GM23338 (cell line): ENCODE data around the gene OXER1. TPM values are rescaled to one million over a fixed set of nuclear protein-coding genes. Genes with fewer than 3 reads are reported as not detected.

Experiments
- ATAC-seq: fragments of 200-7000 bp; cut with Tn5 transposase; 3 replicates; pipeline ENCODE4 v1.9.1; 2020
- DNase-seq: peaks from one replicate; pipeline ENCODE4 v3.0.0-alpha.2; 2015; ENCODE audit warnings: low spot score
- H2AFZ ChIP-seq: fragments of 200-600 bp; sonication (generic); 2 replicates; pipeline ENCODE4 v1.8.0; 2016; ENCODE audit warnings: antibody characterized with exemption, mild to moderate bottlenecking, moderate library complexity
- H3F3A ChIP-seq: fragments of 200-600 bp; sonication (generic); replicated peaks from 2 replicates; pipeline ENCODE4 v1.8.0; 2017; ENCODE audit warnings: antibody characterized with exemption, mixed run types, low read depth
- H3K27ac ChIP-seq: fragments of 200-600 bp; sonication (generic); 2 replicates; pipeline ENCODE4 v1.6.1; 2016; ENCODE audit warnings: low read depth
- H3K27me3 ChIP-seq: fragments of 200-600 bp; sonication (generic); 2 replicates; pipeline ENCODE4 v1.8.0; 2016; ENCODE audit warnings: mild to moderate bottlenecking, mixed run types, moderate library complexity; ENCODE audit not compliant: insufficient read depth
- H3K36me3 ChIP-seq: fragments of 200-600 bp; sonication (generic); 2 replicates; pipeline ENCODE4 v1.8.0; 2016; ENCODE audit warnings: mild to moderate bottlenecking; ENCODE audit not compliant: insufficient read depth
- H3K4me1 ChIP-seq: fragments of 200-600 bp; sonication (generic); 2 replicates; pipeline ENCODE4 v1.8.0; 2016; ENCODE audit warnings: mild to moderate bottlenecking, moderate library complexity; ENCODE audit not compliant: insufficient read depth
- H3K4me2 ChIP-seq: fragments of 200-600 bp; sonication (generic); 2 replicates; pipeline ENCODE4 v1.7.1; 2017; ENCODE audit warnings: mixed run types
- H3K4me3 ChIP-seq: fragments of 200-600 bp; sonication (generic); 2 replicates; pipeline ENCODE4 v1.6.1; 2016; ENCODE audit warnings: mixed run types
- H3K79me2 ChIP-seq: fragments of 200-600 bp; sonication (generic); replicated peaks from 2 replicates; pipeline ENCODE4 v1.8.0; 2017; ENCODE audit warnings: mild to moderate bottlenecking; ENCODE audit not compliant: insufficient read depth
- H3K9me2 ChIP-seq: fragments of 200-600 bp; sonication (generic); 2 replicates; pipeline ENCODE4 v1.8.0; 2017; ENCODE audit not compliant: insufficient read depth
- H4K20me1 ChIP-seq: fragments of 200-600 bp; sonication (generic); replicated peaks from 2 replicates; pipeline ENCODE4 v1.8.0; 2017; ENCODE audit warnings: mild to moderate bottlenecking; ENCODE audit not compliant: insufficient read depth
- H3K27ac Mint-ChIP-seq: 2 replicates; pipeline ENCODE4 v1.8.0; 2020; ENCODE audit warnings: inconsistent platforms, mild to moderate bottlenecking, moderate library complexity, mixed read lengths
- H3K27me3 Mint-ChIP-seq: 3 replicates; pipeline ENCODE4 v1.8.0; 2022; ENCODE audit warnings: low read depth, mild to moderate bottlenecking, moderate library complexity, mixed read lengths, inconsistent platforms; ENCODE audit not compliant: insufficient read depth, poor library complexity
- H3K36me3 Mint-ChIP-seq: 3 replicates; pipeline ENCODE4 v1.8.0; 2021; ENCODE audit warnings: low read depth, mild to moderate bottlenecking, inconsistent platforms, moderate library complexity, mixed read lengths
- H3K4me1 Mint-ChIP-seq: 3 replicates; pipeline ENCODE4 v1.8.0; 2020; ENCODE audit warnings: mild to moderate bottlenecking, inconsistent platforms, mixed read lengths
- H3K4me3 Mint-ChIP-seq: 3 replicates; pipeline ENCODE4 v1.8.0; 2021; ENCODE audit warnings: moderate library complexity, mild to moderate bottlenecking, inconsistent platforms, mixed read lengths
- H3K9me3 Mint-ChIP-seq: 3 replicates; pipeline ENCODE4 v1.8.0; 2020; ENCODE audit warnings: moderate library complexity, mild to moderate bottlenecking, inconsistent platforms, mixed read lengths
- CTCF ChIP-seq, 2 experiments: fragments of 200-600 bp in 1 of 2; sonication (generic) in 1 of 2; conservative IDR thresholded peaks; 2 replicates each; pipeline versions ENCODE4 v1.5.1 to v1.6.1; 2016 to 2017; ENCODE audit warnings: antibody characterized with exemption in 2 of 2, low read depth in 2 of 2, mild to moderate bottlenecking in 2 of 2, moderate library complexity in 1 of 2
- ETS1 ChIP-seq: IDR thresholded peaks from 2 replicates; pipeline ENCODE4 v1.6.1; 2016; ENCODE audit warnings: antibody characterized with exemption
- EZH2 ChIP-seq: fragments of 200-600 bp; sonication (generic); IDR thresholded peaks from one replicate; pipeline ENCODE4 v1.8.0; 2017; ENCODE audit warnings: antibody characterized with exemption, mild to moderate bottlenecking, low read depth; ENCODE audit not compliant: unreplicated experiment
- EZH2phosphoT487 ChIP-seq: fragments of 200-600 bp; sonication (generic); IDR thresholded peaks from one replicate; pipeline ENCODE4 v1.8.1; 2018; ENCODE audit warnings: antibody characterized with exemption; ENCODE audit not compliant: unreplicated experiment
- JUNB ChIP-seq: IDR thresholded peaks from one replicate; pipeline ENCODE4 v1.6.1; 2016; ENCODE audit warnings: antibody characterized with exemption; ENCODE audit not compliant: unreplicated experiment
- ZNF114 ChIP-seq: fragments of 250-450 bp; sonication (Bioruptor Pico); IDR thresholded peaks from 2 replicates; pipeline ENCODE4 v1.5.0; 2020; ENCODE audit warnings: mild to moderate bottlenecking, moderate library complexity
- polyA plus RNA-seq: library from polyadenylated mRNA; unstranded; fragments of >200 nt; fragmentation: Nextera tagmentation; extraction: Ambion mirVana; gene quantifications from 2 replicates; pipeline ENCODE4 v1.2.1, GENCODE V29; 2016
- total RNA-seq: library from RNA; depleted of rRNA; stranded (reverse); fragments of >200 nt; shearing (Covaris generic); gene quantifications from 2 replicates; pipeline ENCODE4 v1.2.3, GENCODE V29; 2014
- TF ChIP-seq, protein P1 (sequence below): fragments of 250-450 bp; sonication (Bioruptor Pico); IDR thresholded peaks from 2 replicates; pipeline ENCODE4 v1.5.0; 2020; ENCODE audit warnings: mild to moderate bottlenecking, moderate library complexity

OXER1 gene
- total and polyA plus RNA-seq, 2 experiments from 2014 or later = 0.69 to 1.5 TPM

- H3K4me3 Mint-ChIP-seq = no peak overlapping the region
- peaks cover 4% of the 10 kb centered on the region; the same call in 1 of the 2 replicates for H3F3A ChIP-seq
- TF ChIP-seq ETS1 (no peak), EZH2phosphoT487 (no peak), EZH2 (no peak), ZNF114 (no peak), CTCF (conservative IDR thresholded peaks at IDR 0.05; ENCODE audit: low read depth in 2 of 2) (no peak), JUNB (no peak)
- TF ChIP-seq, protein P1, sequence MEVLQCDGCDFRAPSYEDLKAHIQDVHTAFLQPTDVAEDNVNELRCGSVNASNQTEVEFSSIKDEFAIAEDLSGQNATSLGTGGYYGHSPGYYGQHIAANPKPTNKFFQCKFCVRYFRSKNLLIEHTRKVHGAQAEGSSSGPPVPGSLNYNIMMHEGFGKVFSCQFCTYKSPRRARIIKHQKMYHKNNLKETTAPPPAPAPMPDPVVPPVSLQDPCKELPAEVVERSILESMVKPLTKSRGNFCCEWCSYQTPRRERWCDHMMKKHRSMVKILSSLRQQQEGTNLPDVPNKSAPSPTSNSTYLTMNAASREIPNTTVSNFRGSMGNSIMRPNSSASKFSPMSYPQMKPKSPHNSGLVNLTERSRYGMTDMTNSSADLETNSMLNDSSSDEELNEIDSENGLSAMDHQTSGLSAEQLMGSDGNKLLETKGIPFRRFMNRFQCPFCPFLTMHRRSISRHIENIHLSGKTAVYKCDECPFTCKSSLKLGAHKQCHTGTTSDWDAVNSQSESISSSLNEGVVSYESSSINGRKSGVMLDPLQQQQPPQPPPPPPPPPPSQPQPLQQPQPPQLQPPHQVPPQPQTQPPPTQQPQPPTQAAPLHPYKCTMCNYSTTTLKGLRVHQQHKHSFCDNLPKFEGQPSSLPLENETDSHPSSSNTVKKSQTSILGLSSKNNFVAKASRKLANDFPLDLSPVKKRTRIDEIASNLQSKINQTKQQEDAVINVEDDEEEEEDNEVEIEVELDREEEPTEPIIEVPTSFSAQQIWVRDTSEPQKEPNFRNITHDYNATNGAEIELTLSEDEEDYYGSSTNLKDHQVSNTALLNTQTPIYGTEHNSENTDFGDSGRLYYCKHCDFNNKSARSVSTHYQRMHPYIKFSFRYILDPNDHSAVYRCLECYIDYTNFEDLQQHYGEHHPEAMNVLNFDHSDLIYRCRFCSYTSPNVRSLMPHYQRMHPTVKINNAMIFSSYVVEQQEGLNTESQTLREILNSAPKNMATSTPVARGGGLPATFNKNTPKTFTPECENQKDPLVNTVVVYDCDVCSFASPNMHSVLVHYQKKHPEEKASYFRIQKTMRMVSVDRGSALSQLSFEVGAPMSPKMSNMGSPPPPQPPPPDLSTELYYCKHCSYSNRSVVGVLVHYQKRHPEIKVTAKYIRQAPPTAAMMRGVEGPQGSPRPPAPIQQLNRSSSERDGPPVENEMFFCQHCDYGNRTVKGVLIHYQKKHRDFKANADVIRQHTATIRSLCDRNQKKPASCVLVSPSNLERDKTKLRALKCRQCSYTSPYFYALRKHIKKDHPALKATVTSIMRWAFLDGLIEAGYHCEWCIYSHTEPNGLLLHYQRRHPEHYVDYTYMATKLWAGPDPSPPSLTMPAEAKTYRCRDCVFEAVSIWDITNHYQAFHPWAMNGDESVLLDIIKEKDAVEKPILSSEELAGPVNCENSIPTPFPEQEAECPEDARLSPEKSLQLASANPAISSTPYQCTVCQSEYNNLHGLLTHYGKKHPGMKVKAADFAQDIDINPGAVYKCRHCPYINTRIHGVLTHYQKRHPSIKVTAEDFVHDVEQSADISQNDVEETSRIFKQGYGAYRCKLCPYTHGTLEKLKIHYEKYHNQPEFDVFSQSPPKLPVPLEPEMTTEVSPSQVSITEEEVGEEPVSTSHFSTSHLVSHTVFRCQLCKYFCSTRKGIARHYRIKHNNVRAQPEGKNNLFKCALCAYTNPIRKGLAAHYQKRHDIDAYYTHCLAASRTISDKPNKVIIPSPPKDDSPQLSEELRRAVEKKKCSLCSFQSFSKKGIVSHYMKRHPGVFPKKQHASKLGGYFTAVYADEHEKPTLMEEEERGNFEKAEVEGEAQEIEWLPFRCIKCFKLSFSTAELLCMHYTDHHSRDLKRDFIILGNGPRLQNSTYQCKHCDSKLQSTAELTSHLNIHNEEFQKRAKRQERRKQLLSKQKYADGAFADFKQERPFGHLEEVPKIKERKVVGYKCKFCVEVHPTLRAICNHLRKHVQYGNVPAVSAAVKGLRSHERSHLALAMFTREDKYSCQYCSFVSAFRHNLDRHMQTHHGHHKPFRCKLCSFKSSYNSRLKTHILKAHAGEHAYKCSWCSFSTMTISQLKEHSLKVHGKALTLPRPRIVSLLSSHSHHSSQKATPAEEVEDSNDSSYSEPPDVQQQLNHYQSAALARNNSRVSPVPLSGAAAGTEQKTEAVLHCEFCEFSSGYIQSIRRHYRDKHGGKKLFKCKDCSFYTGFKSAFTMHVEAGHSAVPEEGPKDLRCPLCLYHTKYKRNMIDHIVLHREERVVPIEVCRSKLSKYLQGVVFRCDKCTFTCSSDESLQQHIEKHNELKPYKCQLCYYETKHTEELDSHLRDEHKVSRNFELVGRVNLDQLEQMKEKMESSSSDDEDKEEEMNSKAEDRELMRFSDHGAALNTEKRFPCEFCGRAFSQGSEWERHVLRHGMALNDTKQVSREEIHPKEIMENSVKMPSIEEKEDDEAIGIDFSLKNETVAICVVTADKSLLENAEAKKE (CRISPR knock-in tag) = no peak
Measured at GRCh38 chr2:42788478-42788793, 24.5 kb upstream of the OXER1 start.

More at GRCh38 chr2:42788478-42788793, 24.5 kb upstream of the OXER1 start:
- Mint-ChIP-seq H3K27ac (no peak overlapping the region), H3K4me1 (peaks cover 16% of the 10 kb centered on the region), H3K36me3 (no peaks in the 10 kb centered on the region; the same call in 2 of the 3 replicates), H3K27me3 (peaks cover 26% of the 10 kb centered on the region), H3K9me3 (no peaks in the 10 kb centered on the region; the same call in 2 of the 3 replicates)
- Histone ChIP-seq H3K27ac (no peak overlapping the region), H3K27me3 (peaks cover 25% of the 10 kb centered on the region), H3K79me2 (no peaks in the 10 kb centered on the region), H3K4me2 (no peak overlapping the region), H3K4me1 (peaks cover 4% of the 10 kb centered on the region; the same call in 1 of the 2 replicates), H3K4me3 (no peak overlapping the region), H2AFZ (no peak overlapping the region), H3K36me3 (no peaks in the 10 kb centered on the region), H4K20me1 (no peaks in the 10 kb centered on the region), H3K9me2 (0 out of 2 replicates have a peak, but pooled peaks cover 3% of the 10 kb centered on the region)
- DNase-seq = no peak
- ATAC-seq = no peak
